HCT116 (cell line): Measurements from ENCODE around the gene BCAP31. TPM values are rescaled to one million over a fixed set of nuclear protein-coding genes. Genes with fewer than 3 reads are reported as not detected.
"Not testable (repeated sequence)": the region's sequence is repeated elsewhere in the genome, so short reads cannot be mapped to it uniquely, and the experiment has no call there.

Experiments used
- ATAC-seq: fragments of 200-7000 bp; cut with Tn5 transposase; 2 replicates; pipeline ENCODE4 v1.9.1; 2020; ENCODE audit warnings: mild to moderate bottlenecking, moderate library complexity
- BruUV-seq: library from RNA; stranded (reverse); fragments of 400-500 nt; replicated peaks from 2 replicates; lab custom pipeline; 2021; lab: Mats Ljungman, UMichigan
- CTCF ChIA-PET: fragments of 300-600 bp; sonication (Branson Sonifier 250); formaldehyde crosslinking; loops from one replicate; lab custom pipeline; 2021; ENCODE audit warnings: antibody characterized with exemption; lab: Charles Lee
- POLR2A ChIA-PET: fragments of 300-600, 350-600 bp; sonication (Branson Sonifier 250); formaldehyde crosslinking; loops from one replicate; lab custom pipeline; 2021; ENCODE audit warnings: antibody characterized with exemption; lab: Charles Lee
- RAD21 ChIA-PET, 2 experiments: fragments of 300-600 bp; sonication (Branson Sonifier 250); formaldehyde crosslinking; loops; one replicate each; lab custom pipeline; 2023; ENCODE audit warnings: low total read pairs in 2 of 2; ENCODE audit not compliant: uncharacterized antibody in 2 of 2, unreplicated experiment in 2 of 2, low non-redundant PET in 1 of 2; lab: Charles Lee
- DNase-seq: peaks from one replicate; pipeline ENCODE4 v3.0.0-alpha.2; 2010; ENCODE audit warnings: low read depth, low spot score
- H2AFZ ChIP-seq: fragments of 200-600 bp; shearing (Covaris generic), sonication (generic); 2 replicates; pipeline ENCODE4 v1.6.1; 2017; ENCODE audit warnings: low read depth, mixed run types, mixed read lengths, antibody characterized with exemption, low read length; ENCODE audit not compliant: poor library complexity, severe bottlenecking
- H3K27ac ChIP-seq: 2 replicates; pipeline ENCODE4 v1.5.1; 2012; ENCODE audit warnings: low read depth, low read length
- H3K27me3 ChIP-seq: fragments of 200-600 bp; sonication (generic); 2 replicates; pipeline ENCODE4 v1.6.1; 2016; ENCODE audit warnings: mixed run types, low read length, mixed read lengths; ENCODE audit not compliant: insufficient read depth
- H3K36me3 ChIP-seq, 2 experiments: fragments of 200-500 bp in 1 of 2; fragments of 200-600 bp in 1 of 2; sonication (Bioruptor generic) in 1 of 2; sonication (generic) in 1 of 2; 2 replicates each; pipeline versions ENCODE4 v1.5.1 to v1.6.1; 2014 to 2016; ENCODE audit warnings: low read length in 2 of 2, inconsistent platforms in 1 of 2, mixed read lengths in 1 of 2, mixed run types in 1 of 2; ENCODE audit not compliant: insufficient read depth in 2 of 2, control insufficient read depth in 1 of 2
- H3K4me1 ChIP-seq, 2 experiments: fragments of 200-600 bp in 1 of 2; sonication (generic) in 1 of 2; 2 replicates each; pipeline versions ENCODE4 v1.5.1 to v1.6.1; 2012 to 2017; ENCODE audit warnings: low read length in 2 of 2, inconsistent platforms in 1 of 2, mild to moderate bottlenecking in 1 of 2, mixed read lengths in 1 of 2, mixed run types in 1 of 2, moderate library complexity in 1 of 2; ENCODE audit not compliant: insufficient read depth in 2 of 2, control insufficient read depth in 1 of 2
- H3K4me2 ChIP-seq: fragments of 200-600 bp; sonication (generic); 2 replicates; pipeline ENCODE4 v1.6.1; 2017; ENCODE audit warnings: mixed run types, low read length, mixed read lengths
- H3K4me3 ChIP-seq, 2 experiments: fragments of 200-600 bp in 1 of 2; sonication (generic) in 1 of 2; replicated peaks in 1 of 2; 2 replicates each; pipeline ENCODE4 v1.5.1; 2011 to 2016; ENCODE audit warnings: low read length in 2 of 2, control low read depth in 1 of 2, low read depth in 1 of 2, mild to moderate bottlenecking in 1 of 2, mixed read lengths in 1 of 2, mixed run types in 1 of 2
- H3K79me2 ChIP-seq: fragments of 200-600 bp; sonication (generic); 2 replicates; pipeline ENCODE4 v1.6.1; 2017; ENCODE audit warnings: mild to moderate bottlenecking, mixed run types, low read length, moderate library complexity, mixed read lengths; ENCODE audit not compliant: insufficient read depth
- H3K9ac ChIP-seq: fragments of 200-600 bp; sonication (generic); 2 replicates; pipeline ENCODE4 v1.6.1; 2016; ENCODE audit warnings: low read length, mixed read lengths
- H3K9me2 ChIP-seq: fragments of 200-600 bp; sonication (generic), shearing (Covaris generic); 2 replicates; pipeline ENCODE4 v1.6.1; 2017; ENCODE audit warnings: mixed run types, mild to moderate bottlenecking, moderate library complexity; ENCODE audit not compliant: insufficient read depth
- H3K9me3 ChIP-seq, 2 experiments: fragments of 200-500 bp in 1 of 2; fragments of 200-600 bp in 1 of 2; sonication (Bioruptor generic) in 1 of 2; sonication (generic) in 1 of 2; 2 replicates each; pipeline ENCODE4 v1.6.1; 2014 to 2017; ENCODE audit warnings: low read length in 2 of 2, mixed read lengths in 2 of 2, inconsistent platforms in 1 of 2, low read depth in 1 of 2, mild to moderate bottlenecking in 1 of 2, mixed run types in 1 of 2, moderate library complexity in 1 of 2; ENCODE audit not compliant: control insufficient read depth in 1 of 2, insufficient read depth in 1 of 2
- H4K20me1 ChIP-seq: fragments of 200-600 bp; sonication (generic), shearing (Covaris generic); 2 replicates; pipeline ENCODE4 v1.6.1; 2017; ENCODE audit warnings: mixed run types, mild to moderate bottlenecking, moderate library complexity; ENCODE audit not compliant: insufficient read depth
- JUND ChIP-seq: IDR thresholded peaks from 2 replicates; pipeline ENCODE4 v1.6.1; 2012
- POLR2AphosphoS5 ChIP-seq: IDR thresholded peaks from 2 replicates; pipeline ENCODE4 v1.6.1; 2011; ENCODE audit warnings: mild to moderate bottlenecking, low read depth, low read length, moderate library complexity
- TCF7L2 ChIP-seq: IDR thresholded peaks from 2 replicates; pipeline ENCODE4 v1.7.0; 2011; ENCODE audit warnings: borderline replicate concordance, inconsistent platforms; ENCODE audit not compliant: insufficient read depth, insufficient read length; ENCODE audit errors: extremely low read depth
- intact Hi-C: fragments of 100-400 bp; cut with micrococcal nuclease; formaldehyde crosslinking; loops from 2 replicates; pipeline ENCODE4 v1.10.0; 2022
- total RNA-seq: library from RNA; stranded (reverse); gene quantifications from one replicate; pipeline ENCODE4 v1.2.1, GENCODE V29; 2021; ENCODE audit not compliant: unreplicated experiment

Gene BCAP31
- total RNA-seq, 1 experiment from 2014 or later = 185 TPM

GRCh38 chrX:153706799-153707198, 17.4 kb downstream of the BCAP31 start:
- Histone ChIP-seq H3K27me3 (no peaks in the 10 kb centered on the region), H3K9me2 (no peaks in the 10 kb centered on the region), H3K9ac (no peak overlapping the region), H3K4me1 (peaks cover 0 to 7% of the 10 kb centered on the region in 2 experiments; a peak in 1 of 4 replicates), H3K36me3 (no peaks in the 10 kb centered on the region; a peak in 1 of 4 replicates), H3K27ac (no peak overlapping the region), H4K20me1 (no peaks in the 10 kb centered on the region), H3K9me3 (no peaks in the 10 kb centered on the region), H3K4me2 (no peak overlapping the region), H3K4me3 (no peak overlapping the region), H3K79me2 (peaks cover 13% of the 10 kb centered on the region; the same call in 1 of the 2 replicates), H2AFZ (no peak overlapping the region)
- DNase-seq (no peak), ATAC-seq (no peak)
- no TSS peak for BruUV-seq
- CTCF ChIA-PET = no interaction called here
- TF ChIP-seq POLR2AphosphoS5 = no peak
- TF ChIP-seq TCF7L2 = no peak
- no peak for TF ChIP-seq JUND
- RAD21 ChIA-PET = no interaction called here
- intact Hi-C loops = loop anchor here (5.0 kb wide), 1 partner anchor 149 kb away; no protein-coding TSS in a partner anchor
- POLR2A ChIA-PET = no interaction called here

- H4K20me1 ChIP-seq, H3K4me2 ChIP-seq, RAD21 ChIA-PET, H3K4me3 ChIP-seq, H3K36me3 ChIP-seq, DNase-seq, ATAC-seq, H3K27ac ChIP-seq, H3K9me2 ChIP-seq, POLR2A ChIA-PET, H3K9ac ChIP-seq, H3K9me3 ChIP-seq, BruUV-seq, H2AFZ ChIP-seq, H3K27me3 ChIP-seq, H3K4me1 ChIP-seq, CTCF ChIA-PET: not testable (repeated sequence)
- intact Hi-C loops = loop anchor here (5.0 kb wide), 1 partner anchor 148 kb away; no protein-coding TSS in a partner anchor
- peaks cover 13% of the 10 kb centered on the region; the same call in 1 of the 2 replicates for H3K79me2 ChIP-seq
Measured at GRCh38 chrX:153705403-153706060, 18.7 kb downstream of the BCAP31 start.

- BruUV-seq, H3K36me3 ChIP-seq, DNase-seq, H3K4me2 ChIP-seq, H3K27ac ChIP-seq, ATAC-seq, CTCF ChIA-PET, RAD21 ChIA-PET, H3K4me3 ChIP-seq, H3K9me2 ChIP-seq, POLR2A ChIA-PET, H3K4me1 ChIP-seq, H3K9ac ChIP-seq, H3K9me3 ChIP-seq, H4K20me1 ChIP-seq, H2AFZ ChIP-seq, H3K27me3 ChIP-seq: not testable (repeated sequence)
- H3K79me2 ChIP-seq = peaks cover 13% of the 10 kb centered on the region; the same call in 1 of the 2 replicates
- intact Hi-C loops = loop anchor here (5.0 kb wide), 1 partner anchor 148 kb away; no protein-coding TSS in a partner anchor
Measured at GRCh38 chrX:153704631-153705402, 19.4 kb downstream of the BCAP31 start.
